SK-N-SH (cell line): Measurements from ENCODE around the gene CBLB. TPM values are rescaled to one million over a fixed set of nuclear protein-coding genes. Genes with fewer than 3 reads are reported as not detected.

Experiments
- CTCF ChIA-PET: fragments of 300-600, 350-600 bp; formaldehyde crosslinking; extraction: SDS; loops from one replicate; lab custom pipeline; 2021; lab: Yijun Ruan, JAX
- POLR2A ChIA-PET: fragments of 350-600 bp; sonication (Branson Sonifier 250); formaldehyde crosslinking; extraction: SDS; loops from one replicate; lab custom pipeline; 2020; ENCODE audit warnings: antibody characterized with exemption, inconsistent platforms; lab: Yijun Ruan, JAX
- DNase-seq: peaks from one replicate; pipeline ENCODE4 v3.0.0; 2012
- H2AFZ ChIP-seq: fragments of 200-600 bp; sonication (generic); 2 replicates; pipeline ENCODE4 v1.8.1; 2016; ENCODE audit warnings: antibody characterized with exemption, mild to moderate bottlenecking, low read depth
- H3F3A ChIP-seq: fragments of 200-600 bp; sonication (generic); replicated peaks from 2 replicates; pipeline ENCODE3; 2016; ENCODE audit warnings: antibody characterized with exemption, mild to moderate bottlenecking; ENCODE audit not compliant: insufficient read depth
- H3K27ac ChIP-seq, 2 experiments: fragments of 200-500 bp in 1 of 2; fragments of 200-600 bp in 1 of 2; sonication (Bioruptor generic) in 1 of 2; sonication (generic), shearing (Covaris generic) in 1 of 2; 2 replicates each; pipeline versions ENCODE4 v1.5.1 to v1.6.1; 2014 to 2016; ENCODE audit warnings: low read depth in 2 of 2, inconsistent platforms in 1 of 2, low read length in 1 of 2, mild to moderate bottlenecking in 1 of 2, mixed read lengths in 1 of 2
- H3K27me3 ChIP-seq: fragments of 200-600 bp; sonication (generic), shearing (Covaris generic); 2 replicates; pipeline ENCODE4 v1.6.1; 2016; ENCODE audit warnings: mixed run types; ENCODE audit not compliant: insufficient read depth
- H3K36me3 ChIP-seq, 2 experiments: fragments of 200-500 bp in 1 of 2; fragments of 200-600 bp in 1 of 2; sonication (Bioruptor generic) in 1 of 2; sonication (generic) in 1 of 2; replicated peaks in 1 of 2; 2 replicates each; pipeline versions ENCODE3 to v1.5.1; 2014 to 2016; ENCODE audit warnings: low read length in 1 of 2, mild to moderate bottlenecking in 1 of 2; ENCODE audit not compliant: insufficient read depth in 2 of 2, control insufficient read depth in 1 of 2
- H3K4me1 ChIP-seq, 2 experiments: fragments of 200-500 bp in 1 of 2; fragments of 200-600 bp in 1 of 2; sonication (Bioruptor generic) in 1 of 2; sonication (generic), shearing (Covaris generic) in 1 of 2; 2 replicates each; pipeline versions ENCODE4 v1.5.1 to v1.6.1; 2014 to 2016; ENCODE audit warnings: low read depth in 1 of 2, low read length in 1 of 2, mixed run types in 1 of 2; ENCODE audit not compliant: insufficient read depth in 2 of 2, control insufficient read depth in 1 of 2
- H3K4me2 ChIP-seq: fragments of 200-600 bp; sonication (generic), shearing (Covaris generic); 2 replicates; pipeline ENCODE4 v1.6.1; 2017; ENCODE audit warnings: mixed run types
- H3K4me3 ChIP-seq, 2 experiments: fragments of 200-500 bp in 1 of 2; fragments of 200-600 bp in 1 of 2; sonication (Bioruptor generic) in 1 of 2; sonication (generic), shearing (Covaris generic) in 1 of 2; 2 replicates each; pipeline versions ENCODE4 v1.5.1 to v1.8.1; 2014 to 2016; ENCODE audit warnings: low read depth in 2 of 2, inconsistent platforms in 1 of 2, low read length in 1 of 2, mild to moderate bottlenecking in 1 of 2, mixed read lengths in 1 of 2, moderate library complexity in 1 of 2
- H3K79me2 ChIP-seq: fragments of 200-600 bp; sonication (generic); 2 replicates; pipeline ENCODE4 v1.8.1; 2017; ENCODE audit warnings: mild to moderate bottlenecking; ENCODE audit not compliant: insufficient read depth
- H3K9ac ChIP-seq: fragments of 200-600 bp; sonication (generic); 2 replicates; pipeline ENCODE4 v1.6.1; 2017; ENCODE audit warnings: mixed run types
- H3K9me2 ChIP-seq: fragments of 200-600 bp; sonication (generic); 2 replicates; pipeline ENCODE4 v1.6.1; 2017; ENCODE audit warnings: mixed run types
- H3K9me3 ChIP-seq: fragments of 200-600 bp; sonication (generic); 2 replicates; pipeline ENCODE4 v1.6.1; 2017; ENCODE audit warnings: mixed run types, mild to moderate bottlenecking, moderate library complexity
- H4K20me1 ChIP-seq: fragments of 200-600 bp; sonication (generic); 2 replicates; pipeline ENCODE4 v1.6.1; 2017; ENCODE audit warnings: mild to moderate bottlenecking, mixed run types; ENCODE audit not compliant: insufficient read depth
- CHD2 ChIP-seq: fragments of 150-350 bp; IDR thresholded peaks from 2 replicates; pipeline ENCODE4 v1.6.1; 2018; ENCODE audit warnings: low read length; ENCODE audit not compliant: partially characterized antibody
- ELF1 ChIP-seq: IDR thresholded peaks from 2 replicates; pipeline ENCODE4 v1.4.0; 2012
- EP300 ChIP-seq, 2 experiments: IDR thresholded peaks; 2 replicates each; pipeline versions ENCODE4 v1.4.0 to v1.6.1; 2012; ENCODE audit warnings: borderline replicate concordance in 1 of 2, low read depth in 1 of 2, low read length in 1 of 2
- GATA2 ChIP-seq: sonication (generic); formaldehyde crosslinking; IDR thresholded peaks from 2 replicates; pipeline ENCODE4 v1.5.0; 2020; ENCODE audit warnings: mild to moderate bottlenecking, missing genetic modification reagents
- NFIC ChIP-seq: IDR thresholded peaks from 2 replicates; pipeline ENCODE4 v1.4.0; 2012; ENCODE audit warnings: borderline replicate concordance
- POLR2AphosphoS5 ChIP-seq: IDR thresholded peaks from 2 replicates; pipeline ENCODE4 v1.6.1; 2012; ENCODE audit warnings: low read depth, low read length
- RCOR1 ChIP-seq: fragments of 150-350 bp; IDR thresholded peaks from 2 replicates; pipeline ENCODE4 v1.6.1; 2017; ENCODE audit warnings: antibody characterized with exemption, low read length
- SIN3A ChIP-seq: IDR thresholded peaks from 2 replicates; pipeline ENCODE4 v1.6.1; 2012; ENCODE audit warnings: low read depth, mild to moderate bottlenecking, low read length, moderate library complexity, borderline replicate concordance
- TAF1 ChIP-seq: IDR thresholded peaks from 2 replicates; pipeline ENCODE4 v1.6.1; 2012; ENCODE audit warnings: low read depth, mild to moderate bottlenecking, low read length, moderate library complexity, borderline replicate concordance
- TCF12 ChIP-seq: IDR thresholded peaks from 2 replicates; pipeline ENCODE4 v1.4.0; 2012
- TEAD4 ChIP-seq: IDR thresholded peaks from 2 replicates; pipeline ENCODE4 v1.4.0; 2012; ENCODE audit warnings: mild to moderate bottlenecking, borderline replicate concordance; ENCODE audit not compliant: insufficient read depth
- YY1 ChIP-seq: IDR thresholded peaks from 2 replicates; pipeline ENCODE4 v1.4.0; 2012; ENCODE audit warnings: low read depth, mild to moderate bottlenecking
- WGBS: methylation state at CpG from one replicate; pipeline ENCODE4 v1.1.6; 2017; ENCODE audit warnings: low lambda C conversion rate; 5-methylcytosine and 5-hydroxymethylcytosine counted together
- polyA plus RNA-seq, 3 experiments: library from polyadenylated mRNA; depleted of rRNA; stranded (reverse); fragments of >200 nt; gene quantifications; 2 replicates each; pipeline ENCODE4 v1.2.3, GENCODE V29; 2012
- TF ChIP-seq, protein P1 (sequence below): fragments of 150-350 bp; IDR thresholded peaks from 2 replicates; pipeline ENCODE4 v1.6.1; 2016; ENCODE audit warnings: mild to moderate bottlenecking, low read depth, low read length
- TF ChIP-seq, protein P2 (sequence below): fragments of 150-350 bp; IDR thresholded peaks from 2 replicates; pipeline ENCODE4 v1.6.1; 2017; ENCODE audit warnings: antibody characterized with exemption, low read length, low read depth, borderline replicate concordance
- TF ChIP-seq, protein P3 (sequence below): fragments of 200-600 bp; sonication (generic); IDR thresholded peaks from 2 replicates; pipeline ENCODE4 v1.6.1; 2017; ENCODE audit warnings: antibody characterized with exemption, mild to moderate bottlenecking, moderate library complexity
- TF ChIP-seq, protein P4 (sequence below): IDR thresholded peaks from 2 replicates; pipeline ENCODE4 v1.4.0; 2012; ENCODE audit warnings: low read depth, borderline replicate concordance
- TF ChIP-seq, protein P5 (sequence below): IDR thresholded peaks from 2 replicates; pipeline ENCODE4 v1.4.0; 2012; ENCODE audit warnings: low read depth, borderline replicate concordance

CBLB gene
- polyA plus RNA-seq, 1 of the 3 experiments (the other 2 are of a cell fraction): 4.4 TPM

DNA sequence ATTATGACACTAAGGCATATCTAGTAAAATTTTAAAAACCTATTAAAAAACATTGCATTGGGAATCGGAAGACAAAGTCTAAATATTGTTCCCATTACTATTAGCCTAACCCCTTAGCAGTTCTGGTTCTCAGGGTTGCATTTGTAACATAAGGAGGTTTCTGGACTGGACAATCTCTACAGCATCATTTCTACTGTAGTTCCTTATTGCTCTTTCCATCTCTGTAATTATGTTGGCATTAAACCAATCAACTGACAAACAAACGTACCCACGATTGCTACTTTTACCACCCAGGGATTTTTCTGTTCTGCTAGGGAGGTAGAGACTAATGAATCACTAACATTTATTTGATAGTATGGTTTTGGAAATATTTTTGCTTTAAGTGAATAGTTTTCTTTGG is 190.8 kb downstream of the CBLB start:
- Histone ChIP-seq H3F3A (peaks cover 19% of the 10 kb centered on the region), H3K36me3 (peaks cover 42 to 86% of the 10 kb centered on the region in 2 experiments), H3K9me3 (no peaks in the 10 kb centered on the region), H3K9ac (no peak overlapping the region), H2AFZ (no peak overlapping the region), H3K4me1 (no peaks in the 10 kb centered on the region), H3K27me3 (no peaks in the 10 kb centered on the region), H3K4me2 (no peak overlapping the region), H3K4me3 (no peak overlapping the region)
- POLR2A ChIA-PET: no interaction called here
- TF ChIP-seq, protein P1, sequence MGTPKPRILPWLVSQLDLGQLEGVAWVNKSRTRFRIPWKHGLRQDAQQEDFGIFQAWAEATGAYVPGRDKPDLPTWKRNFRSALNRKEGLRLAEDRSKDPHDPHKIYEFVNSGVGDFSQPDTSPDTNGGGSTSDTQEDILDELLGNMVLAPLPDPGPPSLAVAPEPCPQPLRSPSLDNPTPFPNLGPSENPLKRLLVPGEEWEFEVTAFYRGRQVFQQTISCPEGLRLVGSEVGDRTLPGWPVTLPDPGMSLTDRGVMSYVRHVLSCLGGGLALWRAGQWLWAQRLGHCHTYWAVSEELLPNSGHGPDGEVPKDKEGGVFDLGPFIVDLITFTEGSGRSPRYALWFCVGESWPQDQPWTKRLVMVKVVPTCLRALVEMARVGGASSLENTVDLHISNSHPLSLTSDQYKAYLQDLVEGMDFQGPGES: no peak
- TF ChIP-seq GATA2: no peak
- TF ChIP-seq ELF1: no peak
- TF ChIP-seq TAF1: no peak
- no peak for TF ChIP-seq TCF12
- no peak for TF ChIP-seq RCOR1
- no peak for TF ChIP-seq NFIC
- TF ChIP-seq, all 33 proteins: peak for 0
- Histone ChIP-seq H3K79me2 (no peaks in the 10 kb centered on the region), H3K9me2 (no peaks in the 10 kb centered on the region), H4K20me1 (no peaks in the 10 kb centered on the region), H3K27ac (no peak overlapping the region)
- DNase-seq: no peak
- WGBS: 92% methylated on average over 3 of the region's 3 CpGs
- CTCF ChIA-PET: interaction anchor here (1.0 kb wide), 1 partner anchor 948 kb away, joined by 3 read pairs; no protein-coding TSS in a partner anchor

DNA sequence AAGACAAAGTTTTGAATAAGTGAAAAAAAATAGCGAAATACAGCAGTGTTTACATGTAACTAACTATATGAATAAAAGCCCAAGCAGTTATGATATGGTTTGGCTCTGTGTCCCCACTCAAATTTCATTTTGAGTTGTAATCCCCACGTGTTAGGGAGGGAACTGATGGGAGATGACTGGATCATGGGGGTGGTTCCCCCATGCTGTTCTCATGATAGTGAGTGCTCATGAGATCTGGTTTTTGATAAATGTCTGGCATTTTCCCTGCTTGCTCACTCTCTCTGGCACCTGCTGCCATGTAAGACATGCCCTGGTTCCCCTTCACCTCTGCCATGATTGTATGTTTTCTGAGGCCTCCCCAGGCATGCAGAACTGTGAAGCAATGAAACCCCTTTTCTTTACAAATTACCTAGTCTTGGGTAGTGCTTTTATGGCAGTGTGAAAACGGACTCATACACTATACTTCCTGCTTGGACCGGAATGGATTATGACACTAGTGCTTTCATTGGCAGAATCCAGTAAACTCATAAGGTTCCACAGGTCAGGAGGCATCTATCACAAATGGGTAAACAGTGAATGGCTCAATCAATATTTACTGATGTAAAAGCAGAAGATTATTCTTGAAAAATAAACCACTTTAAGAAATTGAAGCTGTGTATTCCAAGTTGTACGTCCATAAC is 192.1 kb downstream of the CBLB start:
- no peak overlapping the region for H3K4me2 ChIP-seq
- WGBS: 92% methylated on average over 5 of the region's 5 CpGs
- H3K4me1 ChIP-seq: no peaks in the 10 kb centered on the region
- DNase-seq: no peak
- TF ChIP-seq, protein P2, sequence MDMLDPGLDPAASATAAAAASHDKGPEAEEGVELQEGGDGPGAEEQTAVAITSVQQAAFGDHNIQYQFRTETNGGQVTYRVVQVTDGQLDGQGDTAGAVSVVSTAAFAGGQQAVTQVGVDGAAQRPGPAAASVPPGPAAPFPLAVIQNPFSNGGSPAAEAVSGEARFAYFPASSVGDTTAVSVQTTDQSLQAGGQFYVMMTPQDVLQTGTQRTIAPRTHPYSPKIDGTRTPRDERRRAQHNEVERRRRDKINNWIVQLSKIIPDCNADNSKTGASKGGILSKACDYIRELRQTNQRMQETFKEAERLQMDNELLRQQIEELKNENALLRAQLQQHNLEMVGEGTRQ: no peak
- TF ChIP-seq, protein P3, sequence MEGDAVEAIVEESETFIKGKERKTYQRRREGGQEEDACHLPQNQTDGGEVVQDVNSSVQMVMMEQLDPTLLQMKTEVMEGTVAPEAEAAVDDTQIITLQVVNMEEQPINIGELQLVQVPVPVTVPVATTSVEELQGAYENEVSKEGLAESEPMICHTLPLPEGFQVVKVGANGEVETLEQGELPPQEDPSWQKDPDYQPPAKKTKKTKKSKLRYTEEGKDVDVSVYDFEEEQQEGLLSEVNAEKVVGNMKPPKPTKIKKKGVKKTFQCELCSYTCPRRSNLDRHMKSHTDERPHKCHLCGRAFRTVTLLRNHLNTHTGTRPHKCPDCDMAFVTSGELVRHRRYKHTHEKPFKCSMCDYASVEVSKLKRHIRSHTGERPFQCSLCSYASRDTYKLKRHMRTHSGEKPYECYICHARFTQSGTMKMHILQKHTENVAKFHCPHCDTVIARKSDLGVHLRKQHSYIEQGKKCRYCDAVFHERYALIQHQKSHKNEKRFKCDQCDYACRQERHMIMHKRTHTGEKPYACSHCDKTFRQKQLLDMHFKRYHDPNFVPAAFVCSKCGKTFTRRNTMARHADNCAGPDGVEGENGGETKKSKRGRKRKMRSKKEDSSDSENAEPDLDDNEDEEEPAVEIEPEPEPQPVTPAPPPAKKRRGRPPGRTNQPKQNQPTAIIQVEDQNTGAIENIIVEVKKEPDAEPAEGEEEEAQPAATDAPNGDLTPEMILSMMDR: no peak
- TF ChIP-seq POLR2AphosphoS5 (no peak), TEAD4 (no peak), SIN3A (no peak), YY1 (no peak), EP300 (IDR thresholded peaks at IDR 0.05; ENCODE audit: borderline replicate concordance in 1 of 2, low read depth in 1 of 2, low read length in 1 of 2) (no peak), TCF12 (no peak), NFIC (no peak), TAF1 (no peak), ELF1 (no peak), CHD2 (no peak)
- TF ChIP-seq, protein P4, sequence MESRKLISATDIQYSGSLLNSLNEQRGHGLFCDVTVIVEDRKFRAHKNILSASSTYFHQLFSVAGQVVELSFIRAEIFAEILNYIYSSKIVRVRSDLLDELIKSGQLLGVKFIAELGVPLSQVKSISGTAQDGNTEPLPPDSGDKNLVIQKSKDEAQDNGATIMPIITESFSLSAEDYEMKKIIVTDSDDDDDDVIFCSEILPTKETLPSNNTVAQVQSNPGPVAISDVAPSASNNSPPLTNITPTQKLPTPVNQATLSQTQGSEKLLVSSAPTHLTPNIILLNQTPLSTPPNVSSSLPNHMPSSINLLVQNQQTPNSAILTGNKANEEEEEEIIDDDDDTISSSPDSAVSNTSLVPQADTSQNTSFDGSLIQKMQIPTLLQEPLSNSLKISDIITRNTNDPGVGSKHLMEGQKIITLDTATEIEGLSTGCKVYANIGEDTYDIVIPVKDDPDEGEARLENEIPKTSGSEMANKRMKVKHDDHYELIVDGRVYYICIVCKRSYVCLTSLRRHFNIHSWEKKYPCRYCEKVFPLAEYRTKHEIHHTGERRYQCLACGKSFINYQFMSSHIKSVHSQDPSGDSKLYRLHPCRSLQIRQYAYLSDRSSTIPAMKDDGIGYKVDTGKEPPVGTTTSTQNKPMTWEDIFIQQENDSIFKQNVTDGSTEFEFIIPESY: no peak
- TF ChIP-seq, protein P1: no peak
- TF ChIP-seq, protein P5, sequence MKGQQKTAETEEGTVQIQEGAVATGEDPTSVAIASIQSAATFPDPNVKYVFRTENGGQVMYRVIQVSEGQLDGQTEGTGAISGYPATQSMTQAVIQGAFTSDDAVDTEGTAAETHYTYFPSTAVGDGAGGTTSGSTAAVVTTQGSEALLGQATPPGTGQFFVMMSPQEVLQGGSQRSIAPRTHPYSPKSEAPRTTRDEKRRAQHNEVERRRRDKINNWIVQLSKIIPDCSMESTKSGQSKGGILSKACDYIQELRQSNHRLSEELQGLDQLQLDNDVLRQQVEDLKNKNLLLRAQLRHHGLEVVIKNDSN: no peak
- no peak overlapping the region for H3K27ac ChIP-seq
- CTCF ChIA-PET: no interaction called here
- POLR2A ChIA-PET: no interaction called here
- H4K20me1 ChIP-seq: no peaks in the 10 kb centered on the region
- H3K27me3 ChIP-seq: no peaks in the 10 kb centered on the region
- H3K9me3 ChIP-seq: no peaks in the 10 kb centered on the region
- H3K4me3 ChIP-seq: no peak overlapping the region
- H3K79me2 ChIP-seq: no peaks in the 10 kb centered on the region
- peaks cover 19% of the 10 kb centered on the region for H3F3A ChIP-seq
- H2AFZ ChIP-seq: no peak overlapping the region
- H3K9ac ChIP-seq: no peak overlapping the region
- no peaks in the 10 kb centered on the region for H3K9me2 ChIP-seq
- peaks cover 45 to 88% of the 10 kb centered on the region in 2 experiments for H3K36me3 ChIP-seq
